ENCODE data around the gene LURAP1L. TPM values are rescaled to one million over a fixed set of nuclear protein-coding genes. Genes with fewer than 3 reads are reported as not detected.

The LURAP1L gene
- total RNA-seq, 2 donors from 2014 or later, result not detected

- no peaks in the 10 kb centered on the region for H3K27me3 Mint-ChIP-seq
- no peak overlapping the region for H3K27ac Mint-ChIP-seq
- no peaks in the 10 kb centered on the region for H3K4me1 Mint-ChIP-seq (ENCODE audit: low read depth in 2 of 2)
- DNase-seq (ENCODE audit: low spot score) (no peak), ATAC-seq (no peak)
- no peak overlapping the region for H3K4me3 Mint-ChIP-seq
- no peaks in the 10 kb centered on the region for H3K36me3 Mint-ChIP-seq
- peaks cover 15% of the 10 kb centered on the region for H3K9me3 Mint-ChIP-seq
These were observed 9.8 kb downstream of the LURAP1L start for GRCh38 chr9:12784461-12785259.

- peak in 1 of 2 donors; percentile 36 for ATAC-seq
- no peak for DNase-seq (ENCODE audit: low spot score)
- Mint-ChIP-seq H3K4me3 (no peak overlapping the region), H3K27ac (no peak overlapping the region), H3K9me3 (peaks cover 15% of the 10 kb centered on the region), H3K36me3 (no peaks in the 10 kb centered on the region), H3K4me1 (ENCODE audit: low read depth in 2 of 2) (no peaks in the 10 kb centered on the region), H3K27me3 (no peaks in the 10 kb centered on the region)
These were observed 10.5 kb downstream of the LURAP1L start for GRCh38 chr9:12785260-12785770.

- H3K36me3 Mint-ChIP-seq, result no peaks in the 10 kb centered on the region
- no peaks in the 10 kb centered on the region for H3K27me3 Mint-ChIP-seq
- ATAC-seq, result no peak
- DNase-seq (ENCODE audit: low spot score), result no peak
- H3K27ac Mint-ChIP-seq, result no peak overlapping the region
- H3K9me3 Mint-ChIP-seq, result peaks cover 15% of the 10 kb centered on the region
- no peaks in the 10 kb centered on the region for H3K4me1 Mint-ChIP-seq (ENCODE audit: low read depth in 2 of 2)
- no peak overlapping the region for H3K4me3 Mint-ChIP-seq
These were observed 11.1 kb downstream of the LURAP1L start for GRCh38 chr9:12785941-12786340.

- Mint-ChIP-seq H3K4me3 (no peak overlapping the region), H3K9me3 (peaks cover 8% of the 10 kb centered on the region), H3K27me3 (no peaks in the 10 kb centered on the region), H3K27ac (no peak overlapping the region), H3K4me1 (ENCODE audit: low read depth in 2 of 2) (no peaks in the 10 kb centered on the region), H3K36me3 (no peaks in the 10 kb centered on the region)
- DNase-seq (ENCODE audit: low spot score), result no peak
- no peak for ATAC-seq
These were observed 15.2 kb downstream of the LURAP1L start for GRCh38 chr9:12790001-12790400.

- ATAC-seq (no peak), DNase-seq (ENCODE audit: low spot score) (no peak)
- Mint-ChIP-seq H3K36me3 (no peaks in the 10 kb centered on the region), H3K27ac (no peak overlapping the region), H3K4me1 (ENCODE audit: low read depth in 2 of 2) (no peaks in the 10 kb centered on the region), H3K4me3 (no peak overlapping the region), H3K27me3 (no peaks in the 10 kb centered on the region), H3K9me3 (peaks cover 13% of the 10 kb centered on the region)
These were observed 16.1 kb downstream of the LURAP1L start for GRCh38 chr9:12790883-12791282.

- H3K36me3 Mint-ChIP-seq, result no peaks in the 10 kb centered on the region
- H3K27me3 Mint-ChIP-seq, result no peaks in the 10 kb centered on the region
These were observed 19.4 kb downstream of the LURAP1L start for GRCh38 chr9:12794101-12794799.

GRCh38 chr9:12796601-12797000, 21.8 kb downstream of the LURAP1L start:
- no peak for DNase-seq (ENCODE audit: low spot score)
- no peak for ATAC-seq
- Mint-ChIP-seq H3K4me3 (no peak overlapping the region), H3K27ac (no peak overlapping the region), H3K36me3 (no peaks in the 10 kb centered on the region), H3K27me3 (no peaks in the 10 kb centered on the region), H3K4me1 (ENCODE audit: low read depth in 2 of 2) (no peaks in the 10 kb centered on the region), H3K9me3 (peaks cover 6% of the 10 kb centered on the region)

More at GRCh38 chr9:12794101-12794799, 19.4 kb downstream of the LURAP1L start:
- no peak for ATAC-seq
- no peak overlapping the region for H3K27ac Mint-ChIP-seq
- DNase-seq (ENCODE audit: low spot score), result no peak
- H3K4me3 Mint-ChIP-seq, result no peak overlapping the region
- peaks cover 9% of the 10 kb centered on the region for H3K9me3 Mint-ChIP-seq
- no peaks in the 10 kb centered on the region for H3K4me1 Mint-ChIP-seq (ENCODE audit: low read depth in 2 of 2)

- ATAC-seq, result no peak
- Mint-ChIP-seq H3K36me3 (no peaks in the 10 kb centered on the region), H3K27ac (no peak overlapping the region), H3K4me1 (ENCODE audit: low read depth in 2 of 2) (no peaks in the 10 kb centered on the region), H3K27me3 (no peaks in the 10 kb centered on the region), H3K4me3 (no peak overlapping the region), H3K9me3 (peaks cover 6% of the 10 kb centered on the region)
- DNase-seq (ENCODE audit: low spot score), result no peak
These were observed 22.2 kb downstream of the LURAP1L start for GRCh38 chr9:12797037-12797436.

GRCh38 chr9:12798066-12798770, 23.4 kb downstream of the LURAP1L start:
- H3K36me3 Mint-ChIP-seq, result peaks cover 5% of the 10 kb centered on the region
- H3K4me1 Mint-ChIP-seq (ENCODE audit: low read depth in 2 of 2), result no peaks in the 10 kb centered on the region
- ATAC-seq (no peak), DNase-seq (ENCODE audit: low spot score) (no peak)
- H3K9me3 Mint-ChIP-seq, result peaks cover 12% of the 10 kb centered on the region
- no peak overlapping the region for H3K27ac Mint-ChIP-seq
- no peak overlapping the region for H3K4me3 Mint-ChIP-seq
- H3K27me3 Mint-ChIP-seq, result no peaks in the 10 kb centered on the region

GRCh38 chr9:12801187-12801586, 26.4 kb downstream of the LURAP1L start:
- Mint-ChIP-seq H3K27me3 (no peaks in the 10 kb centered on the region), H3K9me3 (peaks cover 8% of the 10 kb centered on the region), H3K36me3 (peaks cover 6% of the 10 kb centered on the region), H3K4me3 (no peak overlapping the region), H3K27ac (no peak overlapping the region), H3K4me1 (ENCODE audit: low read depth in 2 of 2) (no peaks in the 10 kb centered on the region)
- DNase-seq (ENCODE audit: low spot score) (no peak), ATAC-seq (no peak)

GRCh38 chr9:12801663-12802062, 26.8 kb downstream of the LURAP1L start:
- DNase-seq (ENCODE audit: low spot score) (no peak), ATAC-seq (no peak)
- Mint-ChIP-seq H3K27me3 (no peaks in the 10 kb centered on the region), H3K4me1 (ENCODE audit: low read depth in 2 of 2) (no peaks in the 10 kb centered on the region), H3K36me3 (peaks cover 6% of the 10 kb centered on the region), H3K27ac (no peak overlapping the region), H3K9me3 (peaks cover 8% of the 10 kb centered on the region), H3K4me3 (no peak overlapping the region)

GRCh38 chr9:12802093-12802492, 27.3 kb downstream of the LURAP1L start:
- Mint-ChIP-seq H3K27ac (no peak overlapping the region), H3K36me3 (peaks cover 6% of the 10 kb centered on the region), H3K9me3 (peaks cover 8% of the 10 kb centered on the region), H3K4me1 (ENCODE audit: low read depth in 2 of 2) (no peaks in the 10 kb centered on the region), H3K27me3 (no peaks in the 10 kb centered on the region), H3K4me3 (no peak overlapping the region)
- ATAC-seq (no peak), DNase-seq (ENCODE audit: low spot score) (no peak)

GRCh38 chr9:12808569-12808968, 33.7 kb downstream of the LURAP1L start:
- H3K27me3 Mint-ChIP-seq, result no peaks in the 10 kb centered on the region
- peaks cover 11% of the 10 kb centered on the region for H3K9me3 Mint-ChIP-seq
- H3K36me3 Mint-ChIP-seq, result no peaks in the 10 kb centered on the region
- no peaks in the 10 kb centered on the region for H3K4me1 Mint-ChIP-seq (ENCODE audit: low read depth in 2 of 2)
- ATAC-seq (no peak), DNase-seq (ENCODE audit: low spot score) (no peak)
- no peak overlapping the region for H3K4me3 Mint-ChIP-seq
- no peak overlapping the region for H3K27ac Mint-ChIP-seq

- Mint-ChIP-seq H3K4me1 (ENCODE audit: low read depth in 2 of 2) (no peaks in the 10 kb centered on the region), H3K4me3 (no peak overlapping the region), H3K27me3 (no peaks in the 10 kb centered on the region), H3K27ac (no peak overlapping the region), H3K36me3 (no peaks in the 10 kb centered on the region), H3K9me3 (peaks cover 11% of the 10 kb centered on the region)
- no peak for ATAC-seq
- DNase-seq (ENCODE audit: low spot score), result no peak
These were observed 34.9 kb downstream of the LURAP1L start for GRCh38 chr9:12809720-12810119.
